Type B pancreatic cell (in vitro differentiated cells): ENCODE results near the gene MPZL1. TPM values are rescaled to one million over a fixed set of nuclear protein-coding genes. Genes with fewer than 3 reads are reported as not detected.

Experiments used
- DNase-seq: peaks from one replicate; pipeline ENCODE4 v3.0.0; 2021; ENCODE audit warnings: mixed read lengths; ENCODE audit not compliant: unreplicated experiment; ENCODE audit errors: extremely low spot score
- H3K27ac Mint-ChIP-seq: 2 replicates; pipeline ENCODE4 v1.8.0; 2021; ENCODE audit warnings: mild to moderate bottlenecking, mixed read lengths
- H3K27me3 Mint-ChIP-seq: 2 replicates; pipeline ENCODE4 v1.8.0; 2021; ENCODE audit warnings: mixed read lengths
- H3K36me3 Mint-ChIP-seq: 2 replicates; pipeline ENCODE4 v1.8.0; 2021; ENCODE audit warnings: mixed read lengths
- H3K4me1 Mint-ChIP-seq: one replicate; pipeline ENCODE4 v1.8.0; 2021; ENCODE audit warnings: mixed read lengths; ENCODE audit not compliant: unreplicated experiment
- H3K4me3 Mint-ChIP-seq: 2 replicates; pipeline ENCODE4 v1.8.0; 2021; ENCODE audit warnings: mild to moderate bottlenecking, mixed read lengths
- H3K9me3 Mint-ChIP-seq: 2 replicates; pipeline ENCODE4 v1.8.0; 2021; ENCODE audit warnings: mixed read lengths
- CTCF ChIP-seq: fragments of 200-600 bp; sonication (generic); conservative IDR thresholded peaks from 2 replicates; pipeline ENCODE4 v1.5.0; 2021; ENCODE audit warnings: antibody characterized with exemption, mild to moderate bottlenecking
- total RNA-seq: library from RNA; stranded (reverse); gene quantifications from 2 replicates; pipeline ENCODE4 v1.2.1, GENCODE V29; 2021; ENCODE audit warnings: low replicate concordance

Gene MPZL1
- total RNA-seq, 1 donor from 2014 or later, result 103 TPM

- H3K27me3 Mint-ChIP-seq, result no peaks in the 10 kb centered on the region
Observed at GRCh38 chr1:167750641-167751040, 28.9 kb downstream of the MPZL1 start.

DNA sequence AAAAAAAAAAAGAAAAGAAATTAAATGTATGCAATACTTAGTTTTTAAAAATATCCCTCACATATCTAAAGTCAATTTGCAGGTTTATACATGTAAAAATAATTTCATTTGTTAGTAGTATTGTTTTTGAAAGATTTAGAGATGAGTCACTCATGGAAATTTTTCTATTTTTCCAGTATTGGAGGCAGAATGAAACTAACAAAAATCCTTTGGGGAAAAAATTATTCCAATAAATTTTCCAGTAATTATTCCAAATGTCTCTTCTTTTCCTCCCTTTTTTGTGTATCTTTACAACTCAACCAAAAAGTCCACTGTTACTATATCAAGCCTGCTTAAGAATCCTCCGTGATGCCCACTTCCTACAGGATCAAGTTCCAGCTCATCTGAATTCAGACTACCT lies 29.9 kb downstream of the MPZL1 start:
- H3K4me1 Mint-ChIP-seq, result peaks cover 39% of the 10 kb centered on the region
- no peak overlapping the region for H3K4me3 Mint-ChIP-seq
- no peaks in the 10 kb centered on the region for H3K27me3 Mint-ChIP-seq
- H3K9me3 Mint-ChIP-seq, result no peaks in the 10 kb centered on the region
- no peak for TF ChIP-seq CTCF
- no peak for DNase-seq
- peaks cover 10% of the 10 kb centered on the region for H3K36me3 Mint-ChIP-seq
- no peak overlapping the region for H3K27ac Mint-ChIP-seq

More at GRCh38 chr1:167750641-167751040, 28.9 kb downstream of the MPZL1 start:
- no peaks in the 10 kb centered on the region for H3K9me3 Mint-ChIP-seq
- H3K36me3 Mint-ChIP-seq, result peaks cover 14% of the 10 kb centered on the region
- H3K27ac Mint-ChIP-seq, result no peak overlapping the region
- peaks cover 39% of the 10 kb centered on the region for H3K4me1 Mint-ChIP-seq
- no peak overlapping the region for H3K4me3 Mint-ChIP-seq
- no peak for TF ChIP-seq CTCF
- no peak for DNase-seq

- H3K4me1 Mint-ChIP-seq, result peaks cover 43% of the 10 kb centered on the region
- no peak overlapping the region for H3K4me3 Mint-ChIP-seq
- H3K9me3 Mint-ChIP-seq, result no peaks in the 10 kb centered on the region
- peaks cover 10% of the 10 kb centered on the region for H3K36me3 Mint-ChIP-seq
- H3K27ac Mint-ChIP-seq, result peak overlapping the region; percentile 0
- no peaks in the 10 kb centered on the region for H3K27me3 Mint-ChIP-seq
- no peak for TF ChIP-seq CTCF
- no peak for DNase-seq
Observed at GRCh38 chr1:167752219-167752985, 30.6 kb downstream of the MPZL1 start.

DNA sequence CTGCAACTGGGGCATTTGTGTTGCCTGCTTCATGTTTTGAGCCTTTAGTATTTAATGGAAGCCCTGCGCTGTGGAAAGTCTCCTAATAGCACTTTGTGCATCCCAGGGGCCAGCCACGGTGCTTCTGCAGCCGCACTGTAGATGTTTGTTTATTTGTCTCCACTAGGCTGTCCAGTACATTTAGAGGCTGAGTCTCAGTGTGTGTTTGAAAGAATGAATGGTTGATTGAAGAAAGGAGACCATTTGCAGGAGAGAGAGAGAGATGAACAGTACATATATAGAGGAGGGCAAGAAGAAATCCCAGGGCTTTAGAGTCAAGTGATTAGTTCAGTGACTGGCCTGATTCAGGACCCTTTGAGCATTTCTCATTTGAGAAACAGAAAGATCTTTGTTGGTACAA lies 33.9 kb downstream of the MPZL1 start:
- no peaks in the 10 kb centered on the region for H3K9me3 Mint-ChIP-seq
- no peak overlapping the region for H3K4me3 Mint-ChIP-seq
- DNase-seq, result no peak
- H3K27ac Mint-ChIP-seq, result peak overlapping the region; percentile 10
- peaks cover 14% of the 10 kb centered on the region for H3K36me3 Mint-ChIP-seq
- H3K27me3 Mint-ChIP-seq, result no peaks in the 10 kb centered on the region
- H3K4me1 Mint-ChIP-seq, result peaks cover 39% of the 10 kb centered on the region
- TF ChIP-seq CTCF, result no peak

DNA sequence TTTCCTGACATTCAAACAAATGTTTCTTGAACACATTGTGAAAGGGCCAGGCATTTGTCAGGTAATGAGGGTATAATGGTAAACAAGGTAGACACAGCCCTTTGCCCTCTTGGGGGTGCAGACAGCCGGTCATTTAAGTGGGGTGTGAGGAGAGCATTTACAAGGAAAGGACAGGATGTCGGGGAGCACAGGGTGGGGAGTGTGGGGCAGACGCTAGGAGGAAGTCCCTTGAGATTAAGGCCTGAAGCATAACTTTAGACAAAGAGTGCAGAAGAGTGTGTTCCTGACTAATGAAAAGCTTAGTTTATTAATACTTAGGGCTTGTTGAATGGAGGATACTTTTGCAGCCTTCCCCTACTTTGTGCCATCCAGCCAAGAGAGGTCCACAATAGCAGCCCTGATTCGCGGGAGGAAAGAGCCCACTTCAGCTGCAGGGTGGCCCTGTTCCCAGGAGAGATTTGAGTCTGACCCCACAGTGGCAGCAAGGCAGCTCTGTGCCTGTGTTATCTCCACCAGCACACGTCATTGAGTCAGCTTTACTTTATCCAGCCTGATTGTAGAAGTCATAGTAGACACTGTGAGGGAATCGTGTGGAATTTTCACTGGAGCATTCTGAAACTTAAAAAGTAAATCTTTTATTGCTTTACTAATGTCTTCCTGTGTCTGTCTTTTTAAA lies 35.1 kb downstream of the MPZL1 start:
- Mint-ChIP-seq H3K4me3 (no peak overlapping the region), H3K27me3 (no peaks in the 10 kb centered on the region), H3K4me1 (peaks cover 49% of the 10 kb centered on the region), H3K9me3 (no peaks in the 10 kb centered on the region), H3K27ac (peak overlapping the region; percentile 73), H3K36me3 (peaks cover 13% of the 10 kb centered on the region)
- DNase-seq, result no peak
- no peak for TF ChIP-seq CTCF
